Small intestine (tissue), 7 donors: ENCODE measurements around the gene MYO10. TPM values are rescaled to one million over a fixed set of nuclear protein-coding genes. Genes with fewer than 3 reads are reported as not detected.

Experiments used
- DNase-seq, 2 donors: peaks; one replicate each; pipeline versions ENCODE4 v3.0.0 to v3.0.0-alpha.2; 2013
- FAIRE-seq: peaks from 2 replicates; lab custom pipeline; 2012; peaks lifted over from hg19 to GRCh38; lab: Jason Lieb, UNC
- H3K27ac ChIP-seq, 3 donors: one replicate each; pipeline ENCODE4 v1.5.1; 2013; ENCODE audit warnings: low read length in 2 of 3, mild to moderate bottlenecking in 2 of 3, control low read depth in 1 of 3, inconsistent platforms in 1 of 3, low read depth in 1 of 3, moderate library complexity in 1 of 3
- H3K27me3 ChIP-seq, 3 donors: one replicate each; pipeline ENCODE4 v1.6.1; 2013; ENCODE audit warnings: low read length in 3 of 3, inconsistent platforms in 1 of 3; ENCODE audit not compliant: control insufficient read depth in 3 of 3, insufficient read depth in 3 of 3
- H3K36me3 ChIP-seq, 3 donors: one replicate each; pipeline ENCODE4 v1.6.1; 2013; ENCODE audit warnings: low read length in 3 of 3, inconsistent platforms in 1 of 3, low read depth in 1 of 3, mild to moderate bottlenecking in 1 of 3, moderate library complexity in 1 of 3; ENCODE audit not compliant: control insufficient read depth in 3 of 3, insufficient read depth in 2 of 3
- H3K4me1 ChIP-seq, 3 donors: one replicate each; pipeline ENCODE4 v1.6.1; 2013; ENCODE audit warnings: low read length in 2 of 3, inconsistent platforms in 1 of 3, low read depth in 1 of 3, mild to moderate bottlenecking in 1 of 3, moderate library complexity in 1 of 3; ENCODE audit not compliant: control insufficient read depth in 3 of 3, insufficient read depth in 2 of 3
- H3K4me3 ChIP-seq, 3 donors: one replicate each; pipeline ENCODE4 v1.5.1; 2013; ENCODE audit warnings: low read length in 3 of 3, control low read depth in 1 of 3, inconsistent platforms in 1 of 3, low read depth in 1 of 3, mild to moderate bottlenecking in 1 of 3, moderate library complexity in 1 of 3
- H3K9me3 ChIP-seq, 2 donors: one replicate each; pipeline ENCODE4 v1.6.1; 2013; ENCODE audit warnings: low read depth in 1 of 2, low read length in 1 of 2; ENCODE audit not compliant: control insufficient read depth in 2 of 2, insufficient read depth in 1 of 2
- WGBS, 3 donors: extraction: QIAGEN DNeasy Blood & Tissue Kit; methylation state at CpG; one replicate each; pipeline ENCODE4 v1.1.7; 2013; 5-methylcytosine and 5-hydroxymethylcytosine counted together
- polyA plus RNA-seq, 4 donors: library from polyadenylated mRNA; stranded (reverse) in 3 of 4; unstranded in 1 of 4; fragments of 200-250 nt in 3 of 4; fragments of 120-200 nt in 1 of 4; gene quantifications; one replicate each; pipeline versions ENCODE4 v1.2.1 to v1.2.3, GENCODE V29; 2013
- donor health status: healthy with polysubstance abuse.
- donor health status: control.
- donor health status: control.
- donor health status: Bipolar disorder and iron deficiency.
- donor health status: healthy.

The MYO10 gene
- polyA plus RNA-seq, 4 donors, result 10.3 to 36.5 (median 18.7) TPM

DNA sequence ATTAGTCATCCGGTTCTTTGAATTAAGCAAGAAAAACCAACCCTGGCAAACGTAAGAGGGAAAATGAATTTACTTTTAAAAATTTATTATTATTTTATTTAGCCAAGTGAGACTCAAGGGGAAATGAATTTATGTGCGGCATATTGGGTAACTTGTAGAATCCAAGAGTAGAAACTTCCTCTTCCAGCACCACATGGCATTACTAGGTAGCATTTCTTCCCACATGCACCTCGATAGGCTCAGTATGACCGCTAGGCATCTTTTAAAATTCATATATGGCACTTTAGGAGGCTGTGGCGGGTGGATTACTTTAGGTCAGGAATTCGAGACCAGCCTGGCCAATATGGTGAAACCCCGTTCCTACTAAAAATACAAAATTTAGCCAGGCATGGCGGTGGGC lies 17.6 kb upstream of the MYO10 start:
- DNase-seq, result no peak
- Histone ChIP-seq H3K4me3 (no peak overlapping the region), H3K27me3 (no peaks in the 10 kb centered on the region), H3K36me3 (no peaks in the 10 kb centered on the region), H3K4me1 (peaks cover 0 to 9% (median 2%) of the 10 kb centered on the region in 3 donors), H3K27ac (no peak overlapping the region), H3K9me3 (peaks cover 0 to 7% of the 10 kb centered on the region in 2 donors)
- no peak for FAIRE-seq
- WGBS, 3 donors, result 85 to 91% (median 89%) methylated on average over 9 of the region's 9 CpGs

DNA sequence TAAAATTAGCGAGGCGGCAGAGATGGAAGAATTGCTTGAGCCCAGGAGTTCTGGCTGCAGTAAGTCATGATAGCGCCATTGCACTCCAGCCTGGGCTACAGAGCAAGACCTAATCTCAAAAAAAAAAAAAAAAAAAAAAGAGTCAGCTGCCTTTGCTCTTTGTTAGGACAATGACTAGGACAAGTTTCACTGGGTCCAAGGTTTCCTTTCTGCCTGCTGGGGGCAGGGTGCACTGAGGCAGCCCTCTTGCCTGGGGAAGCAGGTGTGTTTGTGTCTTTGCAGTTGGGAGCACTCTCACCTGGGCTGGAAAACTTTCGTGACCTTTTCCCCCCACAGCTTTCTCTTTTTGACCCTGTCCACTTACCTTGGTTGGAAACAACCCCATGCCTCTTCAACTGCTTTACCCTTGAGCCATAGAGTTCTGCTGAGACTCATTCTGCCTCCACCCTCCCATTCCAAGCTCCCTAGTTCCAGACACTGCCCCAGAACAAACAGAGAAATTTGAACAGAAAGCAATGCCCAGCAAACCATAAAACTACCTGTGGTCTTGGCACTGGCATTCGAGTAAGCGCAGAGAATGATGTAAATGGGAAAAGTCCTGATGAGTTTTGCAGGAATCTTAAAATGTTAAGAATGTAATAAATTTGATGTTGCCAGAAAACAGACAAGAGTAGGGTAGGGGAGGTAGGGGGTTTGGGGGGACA lies 17.0 kb upstream of the MYO10 start:
- Histone ChIP-seq H3K9me3 (peaks cover 0 to 7% of the 10 kb centered on the region in 2 donors), H3K27ac (peak overlapping the region in 1 of 3 donors; percentile 42), H3K4me1 (peaks cover 0 to 9% (median 2%) of the 10 kb centered on the region in 3 donors), H3K4me3 (no peak overlapping the region), H3K27me3 (no peaks in the 10 kb centered on the region), H3K36me3 (no peaks in the 10 kb centered on the region)
- FAIRE-seq (no peak), DNase-seq (peak; percentile 77 to 83)
- 30 to 70% (median 63%) methylated on average over 6 of the region's 6 CpGs for WGBS, 3 donors

DNA sequence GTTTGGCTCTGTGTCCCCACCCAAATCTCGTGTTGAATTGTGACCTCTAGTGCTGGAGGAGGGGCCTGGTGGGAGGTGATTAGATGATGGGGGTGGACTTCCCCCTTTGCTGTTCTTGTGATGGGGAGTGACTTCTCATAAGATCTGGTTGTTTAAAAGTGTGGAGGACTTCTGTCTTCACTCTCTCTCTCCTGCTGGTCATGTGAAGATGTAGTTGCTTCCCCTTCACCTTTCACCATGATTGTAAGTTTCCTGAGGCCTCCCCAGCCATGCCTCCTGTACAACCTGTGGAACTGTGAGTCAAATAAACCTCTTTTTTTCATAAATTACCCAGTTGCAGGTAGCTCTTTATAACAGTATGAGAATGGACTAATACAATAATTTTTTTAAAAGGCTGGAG lies 10.6 kb upstream of the MYO10 start:
- DNase-seq, result no peak
- Histone ChIP-seq H3K9me3 (peaks cover 0 to 15% of the 10 kb centered on the region in 2 donors), H3K36me3 (no peaks in the 10 kb centered on the region), H3K27me3 (no peaks in the 10 kb centered on the region), H3K4me1 (no peaks in the 10 kb centered on the region), H3K4me3 (no peak overlapping the region), H3K27ac (no peak overlapping the region)
- WGBS, 3 donors, result 55 to 70% (median 58%) methylated on average over 1 of the region's 1 CpG
- FAIRE-seq, result no peak

DNA sequence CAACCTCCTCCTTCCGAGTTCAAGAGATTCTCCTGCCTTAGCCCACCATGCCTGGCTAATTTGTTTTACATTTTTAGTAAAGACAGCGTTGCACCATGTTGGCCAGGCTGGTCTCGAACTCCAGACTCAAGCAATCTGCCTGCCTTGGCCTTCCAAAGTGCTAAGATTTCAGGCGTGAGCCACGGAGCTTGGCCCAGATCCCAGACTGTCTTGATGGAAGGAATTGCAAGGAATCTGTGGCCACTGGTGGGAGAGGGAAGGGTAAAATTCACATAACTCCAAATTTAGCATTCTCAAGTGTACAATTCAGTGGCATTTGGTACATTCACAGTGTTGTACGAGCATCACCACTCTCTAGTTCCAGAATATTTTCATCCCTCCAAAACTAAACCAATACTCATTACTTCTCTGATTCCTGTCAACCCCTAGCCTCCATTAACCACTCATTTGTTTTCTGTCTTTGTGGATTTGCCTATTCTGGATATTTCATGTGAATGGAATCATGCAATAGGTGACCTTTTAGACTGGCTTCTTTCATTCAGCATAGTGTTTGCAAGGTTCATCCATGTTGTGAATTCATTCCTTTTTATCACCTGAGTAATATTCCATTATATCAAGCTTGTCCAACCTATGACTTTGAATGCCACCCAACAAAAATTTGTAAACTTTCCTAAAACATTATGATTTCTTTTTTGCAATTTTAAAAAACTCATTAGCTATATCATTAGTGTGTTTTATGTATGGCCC lies 8.9 kb upstream of the MYO10 start:
- H3K4me3 ChIP-seq, result no peak overlapping the region
- H3K27me3 ChIP-seq, result peaks cover 0 to 5% (median 0%) of the 10 kb centered on the region in 3 donors
- FAIRE-seq (no peak), DNase-seq (no peak)
- 65 to 76% (median 68%) methylated on average over 6 of the region's 6 CpGs for WGBS, 3 donors
- H3K4me1 ChIP-seq, result no peaks in the 10 kb centered on the region
- H3K36me3 ChIP-seq, result no peaks in the 10 kb centered on the region
- no peak overlapping the region for H3K27ac ChIP-seq
- peaks cover 0 to 15% of the 10 kb centered on the region in 2 donors for H3K9me3 ChIP-seq

DNA sequence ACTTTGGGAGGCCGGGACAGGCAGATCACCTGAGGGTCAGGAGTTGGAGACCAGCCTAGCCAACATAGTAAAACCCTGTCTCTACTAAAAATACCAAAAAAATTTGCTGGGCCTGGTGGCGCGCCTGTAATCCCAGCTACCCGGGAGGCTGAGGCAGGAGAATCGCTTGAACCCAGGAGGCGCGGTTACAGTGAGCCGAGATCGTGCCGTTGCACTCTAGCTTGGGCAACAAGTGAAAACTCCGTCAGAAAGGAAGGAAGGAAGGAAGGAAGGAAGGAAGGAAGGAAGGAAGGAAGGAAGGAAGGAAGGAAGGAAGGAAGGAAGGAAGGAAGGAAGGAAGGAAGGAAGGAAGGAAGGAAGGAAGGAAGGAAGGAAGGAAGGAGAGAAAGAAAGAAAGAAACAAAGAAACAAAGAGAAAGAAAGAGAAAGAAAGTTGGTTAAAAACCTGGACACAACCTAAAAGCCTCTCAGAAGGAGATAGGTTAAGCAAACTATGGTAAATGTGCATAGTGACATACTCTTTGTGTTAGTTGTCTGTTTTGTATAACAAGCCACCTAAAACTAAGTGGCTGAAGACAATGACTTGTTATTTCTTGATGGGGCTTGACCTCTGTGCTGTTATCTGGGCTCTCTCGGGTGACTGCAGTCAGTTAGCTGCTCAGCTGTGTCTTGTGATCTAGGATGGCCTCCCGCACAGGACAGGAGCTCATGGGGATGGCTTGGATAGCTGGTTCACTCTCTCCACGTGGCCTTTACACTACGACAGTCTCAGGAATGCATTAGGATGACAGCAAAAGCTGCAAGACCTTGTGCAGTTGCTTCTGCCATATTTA lies 8.0 kb upstream of the MYO10 start:
- Histone ChIP-seq H3K27me3 (peaks cover 0 to 8% (median 0%) of the 10 kb centered on the region in 3 donors), H3K27ac (no peak overlapping the region), H3K36me3 (no peaks in the 10 kb centered on the region), H3K4me1 (no peaks in the 10 kb centered on the region), H3K9me3 (peaks cover 0 to 15% of the 10 kb centered on the region in 2 donors), H3K4me3 (no peak overlapping the region)
- WGBS, 3 donors, result 86 to 87% (median 86%) methylated on average over 15 of the region's 15 CpGs
- no peak for FAIRE-seq
- DNase-seq, result no peak

DNA sequence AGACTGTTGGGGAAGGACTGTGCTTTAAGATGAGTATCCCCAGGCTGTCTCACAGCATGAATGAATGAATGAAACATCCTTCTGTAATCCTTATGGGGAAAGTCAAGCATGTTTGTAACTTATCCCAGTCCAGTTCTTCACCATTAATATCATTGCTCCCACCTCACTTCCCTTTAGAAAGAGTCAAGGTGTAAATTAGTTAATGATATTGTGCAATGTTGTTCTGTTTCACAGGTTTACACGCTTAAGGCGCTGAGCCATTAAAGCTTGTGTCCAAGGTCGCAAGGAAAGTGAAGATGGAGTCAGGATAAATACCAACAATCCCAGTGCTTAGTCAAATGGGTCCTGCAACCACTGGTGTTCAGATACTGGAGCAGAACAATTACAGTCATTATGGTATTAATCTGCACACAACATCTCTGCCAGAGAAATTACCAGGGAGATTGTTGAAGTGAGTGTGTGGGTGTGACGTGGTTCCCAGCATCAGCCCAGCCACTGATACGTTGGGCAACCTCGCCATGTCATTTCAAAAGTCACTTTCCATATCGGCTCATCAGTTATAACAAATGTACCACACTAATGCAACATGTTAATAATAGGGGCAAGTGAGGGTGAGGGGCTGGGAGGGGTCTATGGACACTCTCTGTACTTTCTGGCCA lies 1.5 kb upstream of the MYO10 start:
- Histone ChIP-seq H3K27ac (peak overlapping the region in 1 of 3 donors; percentile 85), H3K4me1 (peaks cover 0 to 16% (median 0%) of the 10 kb centered on the region in 3 donors), H3K9me3 (no peaks in the 10 kb centered on the region), H3K36me3 (no peaks in the 10 kb centered on the region), H3K27me3 (peaks cover 0 to 25% (median 0%) of the 10 kb centered on the region in 3 donors), H3K4me3 (no peak overlapping the region)
- FAIRE-seq (no peak), DNase-seq (peak in 1 of 2 donors; percentile 10)
- 71 to 75% (median 74%) methylated on average over 7 of the region's 7 CpGs for WGBS, 3 donors

DNA sequence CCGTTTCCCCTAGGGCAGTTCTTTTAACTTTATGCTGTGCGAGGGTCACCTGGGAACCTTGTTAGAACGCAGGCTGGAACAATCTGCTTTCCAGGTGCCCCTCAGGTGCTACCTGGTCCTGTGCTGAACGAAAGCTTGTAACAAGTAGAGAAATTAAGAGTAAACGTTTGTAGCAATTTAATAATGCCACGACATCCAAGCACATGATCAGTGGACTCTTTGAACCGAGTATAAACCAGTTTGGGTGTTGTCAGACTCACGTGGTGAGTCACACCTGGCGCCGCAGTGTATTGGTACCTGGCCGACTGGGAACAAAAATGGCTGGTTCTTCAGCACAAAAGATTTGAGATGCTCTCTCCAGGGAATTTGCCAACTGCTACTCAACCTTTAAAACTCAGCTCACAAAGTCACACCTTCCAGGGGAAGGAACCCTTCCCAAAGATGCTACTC lies 926 bp upstream of the MYO10 start:
- H3K9me3 ChIP-seq, result no peaks in the 10 kb centered on the region
- DNase-seq (peak; percentile 91 to 92), FAIRE-seq (no peak)
- peak overlapping the region in 2 of 3 donors; percentile 66 to 82 for H3K4me3 ChIP-seq
- H3K4me1 ChIP-seq, result peaks cover 0 to 22% (median 0%) of the 10 kb centered on the region in 3 donors
- WGBS, 3 donors, result 8 to 28% (median 16%) methylated on average over 11 of the region's 11 CpGs
- no peaks in the 10 kb centered on the region for H3K36me3 ChIP-seq
- H3K27me3 ChIP-seq, result peaks cover 0 to 25% (median 0%) of the 10 kb centered on the region in 3 donors
- peak overlapping the region; percentile 83 to 95 (median 85) for H3K27ac ChIP-seq
